GM19463 (cell line): Measurements from ENCODE around the gene SLC23A1.
"Not testable (repeated sequence)": the region's sequence is repeated elsewhere in the genome, so short reads cannot be mapped to it uniquely, and the experiment has no call there.

Experiments
- ATAC-seq: cut with Tn5 transposase; IDR thresholded peaks from one replicate; pipeline ENCODE4 v1.9.1; 2021; ENCODE audit warnings: mild to moderate bottlenecking, moderate library complexity; ENCODE audit not compliant: unreplicated experiment

The SLC23A1 gene

GRCh38 chr5:139374909-139375308 is 8.2 kb downstream of the SLC23A1 start:
- ATAC-seq = no peak

GRCh38 chr5:139371482-139372435 is 11.3 kb downstream of the SLC23A1 start:
- ATAC-seq = no peak

- no peak for ATAC-seq
Observed at GRCh38 chr5:139369181-139369580, 13.9 kb downstream of the SLC23A1 start.

DNA sequence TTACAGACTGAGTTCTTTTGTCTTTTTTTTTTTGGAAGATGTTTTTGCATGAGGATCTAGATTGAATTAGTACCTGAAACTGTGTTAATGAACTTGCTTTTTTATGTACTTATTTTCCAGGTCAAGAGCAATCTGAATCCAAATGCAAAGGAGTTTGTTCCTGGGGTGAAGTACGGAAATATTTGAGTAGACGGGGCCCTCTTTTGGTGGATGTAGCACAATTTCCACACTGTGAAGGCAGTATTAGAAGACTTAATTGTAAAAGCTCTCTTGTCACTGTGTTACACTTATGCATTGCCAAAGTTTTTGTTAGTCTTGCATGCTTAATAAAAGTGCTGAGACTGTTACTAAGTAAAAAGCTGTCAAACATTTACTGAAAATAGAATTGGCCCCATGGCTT is 14.5 kb downstream of the SLC23A1 start:
- no peak for ATAC-seq

DNA sequence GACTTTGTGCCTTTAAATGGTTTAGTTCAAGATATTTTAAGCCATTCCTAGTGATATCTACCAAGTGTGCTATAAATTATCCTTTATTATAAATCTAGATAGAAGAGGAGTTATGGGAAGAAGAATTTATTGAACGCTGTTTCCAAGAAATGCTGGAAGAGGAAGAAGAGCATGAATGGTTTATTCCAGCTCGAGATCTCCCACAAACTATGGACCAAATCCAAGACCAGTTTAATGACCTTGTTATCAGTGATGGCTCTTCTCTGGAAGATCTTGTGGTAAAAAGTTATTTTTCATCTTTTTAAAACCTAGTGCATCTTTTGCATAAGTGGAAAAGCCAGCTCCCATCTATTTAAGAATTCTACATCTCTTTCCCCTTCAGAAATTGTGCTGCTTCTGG is 18.6 kb downstream of the SLC23A1 start:
- ATAC-seq = no peak

GRCh38 chr5:139363937-139364336 is 19.2 kb downstream of the SLC23A1 start:
- no peak for ATAC-seq

- ATAC-seq = no peak
Observed at GRCh38 chr5:139361835-139362429, 21.2 kb downstream of the SLC23A1 start.

GRCh38 chr5:139360384-139360783 is 22.7 kb downstream of the SLC23A1 start:
- no peak for ATAC-seq

DNA sequence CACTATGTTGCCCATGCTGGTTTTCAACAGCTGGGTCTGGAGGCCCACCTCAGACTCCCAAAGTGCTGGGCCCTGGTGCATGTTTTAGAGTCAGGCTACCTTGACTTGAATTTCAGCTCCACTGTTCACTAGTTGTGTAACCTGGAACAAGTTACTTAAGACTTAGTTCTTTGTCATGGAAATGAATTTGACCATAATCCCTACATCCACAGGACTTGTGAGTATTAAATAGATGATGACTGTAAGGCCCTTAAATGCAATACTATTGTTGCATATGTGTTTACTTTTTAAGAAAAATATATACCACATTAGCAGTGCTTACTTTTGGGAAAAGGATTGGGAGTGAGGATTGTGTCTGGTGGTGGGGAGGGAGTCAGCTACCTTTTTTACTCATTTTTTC is 25.0 kb downstream of the SLC23A1 start:
- no peak for ATAC-seq

DNA sequence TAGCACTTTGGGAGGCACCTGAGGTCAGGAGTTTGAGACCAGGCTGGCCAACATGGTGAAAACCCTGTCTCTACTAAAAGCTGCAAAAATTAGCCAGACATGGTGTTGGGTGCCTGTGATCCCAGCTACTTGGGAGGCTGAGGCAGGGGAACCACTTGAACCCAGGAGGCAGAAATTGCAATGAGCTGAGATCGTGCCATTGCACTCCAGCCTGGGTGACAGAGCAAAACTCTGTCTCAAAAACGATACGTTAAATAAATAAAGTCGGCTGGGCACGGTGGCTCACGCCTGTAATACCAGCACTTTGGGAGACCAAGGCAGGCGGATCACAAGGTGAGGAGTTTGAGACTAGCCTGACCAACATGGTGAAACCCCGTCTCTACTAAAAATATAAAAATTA is 27.2 kb downstream of the SLC23A1 start:
- not testable (repeated sequence) for ATAC-seq

DNA sequence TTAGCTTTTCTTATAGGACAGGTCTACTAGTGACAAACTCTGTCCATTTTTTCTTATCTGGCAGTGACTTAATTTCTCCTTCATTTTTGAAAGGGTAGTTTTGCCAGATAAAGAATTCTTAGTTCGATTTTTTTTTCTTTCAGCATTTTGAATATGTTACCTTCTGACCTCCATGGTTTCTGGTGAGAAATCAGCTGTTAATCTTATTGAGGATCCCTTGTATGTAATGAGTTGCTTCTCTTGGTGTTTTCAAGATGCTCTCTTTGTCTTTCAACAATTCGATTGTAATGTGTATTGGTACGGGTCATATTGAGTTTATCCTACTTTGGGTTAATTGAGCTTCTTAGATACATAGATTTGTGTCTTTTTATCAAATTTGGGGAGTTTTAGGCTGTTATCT is 28.9 kb downstream of the SLC23A1 start:
- no peak for ATAC-seq

- not testable (repeated sequence) for ATAC-seq
Observed at GRCh38 chr5:139347863-139348262, 35.2 kb downstream of the SLC23A1 start.

DNA sequence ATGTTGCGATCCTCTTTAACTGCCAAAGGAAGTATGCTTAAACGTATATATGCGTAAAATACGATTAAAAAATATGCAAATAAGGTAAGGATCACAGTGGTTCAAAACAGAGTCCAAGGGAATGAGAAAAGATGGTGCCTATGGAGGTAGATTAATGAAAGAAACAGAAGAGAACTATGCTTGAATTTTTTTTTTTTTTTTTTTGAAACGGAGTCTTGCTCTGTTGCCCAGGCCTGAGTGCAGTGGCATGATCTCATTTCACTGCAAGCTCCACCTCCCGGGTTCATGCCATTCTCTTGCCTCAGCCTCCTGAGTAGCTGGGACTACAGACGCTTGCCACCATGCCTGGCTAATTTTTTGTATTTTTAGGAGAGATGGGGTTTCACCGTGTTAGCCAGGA is 37.7 kb downstream of the SLC23A1 start:
- not testable (repeated sequence) for ATAC-seq

DNA sequence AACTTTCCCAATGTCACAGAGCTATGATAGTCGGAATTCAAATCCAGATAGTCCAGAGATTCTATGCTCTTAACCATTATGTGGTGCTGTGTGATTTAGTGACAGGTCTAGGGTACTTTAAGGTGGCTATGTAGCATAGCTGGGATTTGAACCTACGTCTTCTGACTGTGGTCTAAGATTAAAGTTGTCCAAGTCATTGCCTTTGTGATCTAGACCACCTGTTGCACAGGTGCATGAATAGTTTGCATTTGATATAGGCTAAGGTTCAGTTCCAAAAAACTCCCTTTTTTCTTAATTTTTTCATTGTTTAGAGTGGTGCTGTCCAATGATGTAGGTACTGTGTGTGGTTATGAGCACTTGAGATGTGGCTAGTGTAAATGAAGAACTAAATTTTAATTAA is 38.9 kb downstream of the SLC23A1 start:
- no peak for ATAC-seq

- ATAC-seq = no peak
Observed at GRCh38 chr5:139343476-139343875, 39.6 kb downstream of the SLC23A1 start.

- no peak for ATAC-seq
Observed at GRCh38 chr5:139342423-139342723, 40.7 kb downstream of the SLC23A1 start.

- ATAC-seq = peak; percentile 93
Observed at GRCh38 chr5:139341689-139342422, 41.2 kb downstream of the SLC23A1 start, which contains the start of gene PAIP2. PAIP2 (plus strand) TSS chr5:139341854; CDS start chr5:139363785, 21,931 bp downstream.

DNA sequence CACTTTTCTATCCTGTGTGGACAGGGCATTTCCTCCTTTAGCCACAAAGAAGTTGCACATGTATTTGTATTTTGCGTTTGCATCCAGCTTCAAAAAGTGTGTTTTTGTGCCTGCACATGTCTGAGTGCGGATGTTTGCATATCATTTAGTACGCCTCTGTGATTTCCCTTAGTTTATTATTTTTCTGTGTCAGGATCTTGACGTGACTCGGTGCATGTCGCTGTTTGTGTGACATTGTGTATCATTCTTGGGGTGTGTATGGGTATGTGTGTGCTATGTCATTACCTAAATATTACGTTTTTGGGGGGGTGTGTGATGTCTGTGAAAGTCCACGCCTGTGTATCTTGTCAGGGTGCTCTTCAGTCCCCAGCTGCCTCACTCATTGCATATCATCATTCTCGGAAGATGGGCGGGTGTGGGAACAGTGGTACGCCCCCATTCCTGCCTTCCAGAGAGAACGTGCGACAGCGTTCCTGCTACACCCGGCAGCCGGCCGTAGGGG is 41.9 kb downstream of the SLC23A1 start:
- ATAC-seq = no peak

DNA sequence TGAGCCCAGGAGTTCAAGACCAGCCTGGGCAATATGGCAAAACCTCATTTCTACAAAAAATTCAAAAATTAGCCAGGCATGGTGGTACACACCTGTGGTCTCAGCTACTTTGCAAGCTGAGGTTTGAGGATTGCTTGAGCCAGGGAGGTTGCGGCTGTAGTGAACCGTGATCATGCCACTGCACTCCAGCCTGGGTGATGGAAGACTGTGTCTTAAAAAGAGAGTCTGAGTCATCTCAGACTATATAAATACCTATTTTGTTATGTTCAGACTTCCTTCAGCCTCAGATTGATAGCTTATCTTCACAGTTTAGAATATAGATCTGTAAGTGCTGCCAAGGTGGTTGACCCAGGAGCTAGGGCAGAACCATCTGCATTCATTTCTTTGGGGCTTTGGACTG is 43.0 kb downstream of the SLC23A1 start:
- ATAC-seq = no peak

- ATAC-seq = no peak
Observed at GRCh38 chr5:139335811-139336210, 47.3 kb downstream of the SLC23A1 start.
